Inferior parietal cortex (tissue), 1 donor: Measurements from ENCODE around the gene ABCD2.
"Not testable (repeated sequence)": the region's sequence is repeated elsewhere in the genome, so short reads cannot be mapped to it uniquely, and the experiment has no call there.

Experiments
- DNase-seq: peaks from one replicate; pipeline ENCODE4 v3.0.0-alpha.2; 2016; ENCODE audit errors: extremely low spot score

The ABCD2 gene

GRCh38 chr12:39612250-39612649, 7.4 kb downstream of the ABCD2 start:
- DNase-seq = no peak

GRCh38 chr12:39611818-39612217, 7.8 kb downstream of the ABCD2 start:
- DNase-seq = no peak

GRCh38 chr12:39610436-39611025, 9.1 kb downstream of the ABCD2 start:
- no peak for DNase-seq

- no peak for DNase-seq
These were observed 12.7 kb downstream of the ABCD2 start for GRCh38 chr12:39606712-39607423.

GRCh38 chr12:39605996-39606395, 13.6 kb downstream of the ABCD2 start:
- no peak for DNase-seq

GRCh38 chr12:39605501-39605900, 14.1 kb downstream of the ABCD2 start:
- DNase-seq = no peak

GRCh38 chr12:39603065-39603464, 16.5 kb downstream of the ABCD2 start:
- DNase-seq = no peak

- not testable (repeated sequence) for DNase-seq
These were observed 17.7 kb downstream of the ABCD2 start for GRCh38 chr12:39601951-39602350.

- DNase-seq = no peak
These were observed 23.7 kb downstream of the ABCD2 start for GRCh38 chr12:39595928-39596327.

- no peak for DNase-seq
These were observed 27.3 kb downstream of the ABCD2 start for GRCh38 chr12:39592295-39592694.

- DNase-seq = no peak
These were observed 31.3 kb downstream of the ABCD2 start for GRCh38 chr12:39588348-39588747.

- no peak for DNase-seq
These were observed 32.4 kb downstream of the ABCD2 start for GRCh38 chr12:39587225-39587624.

- no peak for DNase-seq
These were observed 32.8 kb downstream of the ABCD2 start for GRCh38 chr12:39586816-39587215.

GRCh38 chr12:39581592-39581991, 38.0 kb downstream of the ABCD2 start:
- DNase-seq = no peak

- no peak for DNase-seq
These were observed 44.1 kb downstream of the ABCD2 start for GRCh38 chr12:39575498-39575875.

GRCh38 chr12:39574785-39575497, 44.7 kb downstream of the ABCD2 start:
- DNase-seq = peak; percentile 49

- DNase-seq = no peak
These were observed 45.2 kb downstream of the ABCD2 start for GRCh38 chr12:39574378-39574777.

- no peak for DNase-seq
These were observed 45.6 kb downstream of the ABCD2 start for GRCh38 chr12:39573971-39574370.

GRCh38 chr12:39572551-39572950, 47.1 kb downstream of the ABCD2 start:
- DNase-seq = no peak

- no peak for DNase-seq
These were observed 48.3 kb downstream of the ABCD2 start for GRCh38 chr12:39571351-39571750.

- DNase-seq = no peak
These were observed 66.1 kb downstream of the ABCD2 start for GRCh38 chr12:39553476-39553875.

- not testable (repeated sequence) for DNase-seq
These were observed 75.4 kb downstream of the ABCD2 start for GRCh38 chr12:39544211-39544610.

GRCh38 chr12:39541471-39541870, 78.1 kb downstream of the ABCD2 start:
- no peak for DNase-seq
